NT2/D1 (cell line): Measurements from ENCODE around the gene ANKRD13D.
"Not testable (repeated sequence)": the region's sequence is repeated elsewhere in the genome, so short reads cannot be mapped to it uniquely, and the experiment has no call there.

Experiments
- DNase-seq: peaks from one replicate; pipeline ENCODE4 v3.0.0-alpha.2; 2011; ENCODE audit warnings: low read depth, low spot score
- H3K27me3 ChIP-seq: 2 replicates; pipeline ENCODE4 v1.6.0; 2011; ENCODE audit warnings: mild to moderate bottlenecking; ENCODE audit not compliant: insufficient read length, insufficient read depth
- H3K36me3 ChIP-seq: 2 replicates; pipeline ENCODE4 v1.6.1; 2011; ENCODE audit warnings: mild to moderate bottlenecking, low read length, mixed read lengths; ENCODE audit not compliant: insufficient read depth, insufficient read length
- H3K4me1 ChIP-seq: 2 replicates; pipeline ENCODE4 v1.5.1; 2011; ENCODE audit not compliant: insufficient read depth, insufficient read length
- H3K4me3 ChIP-seq: 2 replicates; pipeline ENCODE4 v1.5.1; 2011; ENCODE audit warnings: low read depth; ENCODE audit not compliant: insufficient read length
- H3K9ac ChIP-seq: 2 replicates; pipeline ENCODE4 v1.6.0; 2011; ENCODE audit warnings: low read depth; ENCODE audit not compliant: insufficient read length
- H3K9me3 ChIP-seq: 2 replicates; pipeline ENCODE4 v1.5.1; 2011; ENCODE audit warnings: mild to moderate bottlenecking, low read length; ENCODE audit not compliant: insufficient read depth
- SUZ12 ChIP-seq: IDR thresholded peaks from 2 replicates; pipeline ENCODE4 v1.6.1; 2011; ENCODE audit not compliant: insufficient read length, insufficient read depth; ENCODE audit errors: extremely low read depth
- YY1 ChIP-seq: IDR thresholded peaks from 2 replicates; pipeline ENCODE4 v1.6.1; 2011; ENCODE audit not compliant: insufficient read length, insufficient read depth
- ZNF274 ChIP-seq: IDR thresholded peaks from 2 replicates; pipeline ENCODE4 v1.6.1; 2011; ENCODE audit warnings: mild to moderate bottlenecking, low read depth, low read length

Gene ANKRD13D

DNA sequence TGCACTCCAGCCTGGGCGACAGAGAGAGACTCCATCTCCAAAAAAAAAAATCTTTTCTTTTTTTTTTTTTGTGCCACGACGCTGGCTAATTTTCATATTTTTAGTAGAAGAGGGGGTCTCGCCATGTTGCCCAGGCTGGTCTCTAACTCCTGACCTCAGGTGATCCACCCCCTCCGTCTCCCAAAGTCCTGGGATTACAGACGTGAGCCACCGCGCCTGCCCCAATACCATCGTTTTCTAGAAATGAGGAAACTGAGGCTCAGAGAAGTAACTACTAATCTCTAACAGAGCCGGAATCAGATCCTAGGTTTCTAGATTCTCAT, 27.7 kb downstream of the ANKRD13D start:
- Histone ChIP-seq H3K4me3 (peak overlapping the region; percentile 71), H3K9ac (peak overlapping the region; percentile 93), H3K36me3 (peaks cover 5% of the 10 kb centered on the region), H3K27me3 (peaks cover 36% of the 10 kb centered on the region), H3K9me3 (no peaks in the 10 kb centered on the region), H3K4me1 (peaks cover 3% of the 10 kb centered on the region)
- DNase-seq = no peak
- no peak for TF ChIP-seq YY1
- TF ChIP-seq ZNF274 = no peak
- no peak for TF ChIP-seq SUZ12

DNA sequence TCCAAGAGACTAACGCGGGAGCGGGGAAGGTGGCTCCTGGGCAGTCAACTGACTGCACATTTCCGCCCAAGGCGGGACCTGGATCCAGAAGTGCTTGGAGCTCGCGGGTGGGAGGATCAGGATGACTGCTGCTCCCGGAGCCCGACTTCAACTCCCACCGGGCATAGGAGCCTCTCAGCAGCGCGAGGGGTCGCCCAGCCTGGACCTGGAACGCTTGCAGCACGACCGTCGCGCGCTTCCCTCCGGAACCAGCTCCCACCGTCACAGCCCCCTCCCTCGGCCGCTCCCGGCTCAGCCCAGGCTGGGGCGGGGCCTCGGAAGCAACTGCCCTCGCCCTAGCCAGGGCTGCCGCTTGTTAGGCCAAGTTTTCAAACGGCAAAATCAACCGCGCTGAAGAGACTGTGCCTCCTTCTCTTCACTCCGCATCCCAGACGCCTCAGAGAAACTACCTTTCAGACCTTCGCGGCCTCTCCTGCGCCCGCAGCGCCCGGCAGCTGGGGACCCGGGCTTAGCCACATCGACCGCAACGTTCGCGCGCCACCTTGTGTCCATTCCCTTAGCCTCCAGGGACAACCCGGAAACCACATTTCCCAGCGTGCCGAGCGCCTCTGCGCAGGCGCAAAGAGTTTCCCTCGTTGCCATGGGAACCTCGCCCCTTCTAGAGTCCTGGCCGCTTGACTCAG, 28.2 kb downstream of the ANKRD13D start:
- Histone ChIP-seq H3K4me3 (peak overlapping the region; percentile 71), H3K4me1 (peaks cover 3% of the 10 kb centered on the region), H3K9me3 (no peaks in the 10 kb centered on the region), H3K9ac (peak overlapping the region; percentile 93), H3K27me3 (peaks cover 36% of the 10 kb centered on the region), H3K36me3 (peaks cover 3% of the 10 kb centered on the region)
- DNase-seq = peak; percentile 98
- TF ChIP-seq YY1 (peak; percentile 23), SUZ12 (no peak), ZNF274 (no peak)

DNA sequence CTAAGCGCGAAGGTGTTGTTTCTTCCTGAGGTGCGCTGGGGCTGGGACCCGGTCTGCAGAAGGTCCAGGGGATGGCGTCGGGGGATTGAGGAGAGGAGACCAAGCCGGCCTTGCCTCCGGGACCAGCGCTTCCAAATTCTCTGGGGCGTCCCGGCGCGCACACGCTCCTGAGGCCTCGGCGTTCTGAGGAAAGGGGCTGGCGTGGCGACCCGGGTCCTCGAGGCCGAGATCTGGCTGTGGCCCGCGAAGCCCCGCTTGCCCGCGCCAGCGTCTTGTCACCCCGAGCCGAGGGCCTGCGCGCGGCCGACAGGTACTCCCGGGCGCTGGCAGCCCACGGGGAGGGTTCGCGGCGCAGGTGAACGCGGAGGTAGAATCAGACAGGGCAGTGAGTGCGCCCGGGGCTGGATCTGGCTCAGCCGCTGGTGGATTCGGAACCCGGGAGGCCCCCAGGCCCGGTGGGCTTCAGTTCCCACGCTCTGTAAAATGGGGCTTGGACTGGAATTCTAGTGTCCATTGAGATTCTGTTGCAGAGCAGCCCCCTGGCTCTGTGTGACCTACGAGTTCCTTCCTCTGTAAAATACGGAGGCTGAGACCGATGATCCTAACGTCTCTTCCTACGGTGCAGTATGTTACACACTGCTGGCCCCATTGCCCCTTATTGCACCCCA, 28.9 kb downstream of the ANKRD13D start:
- H3K9ac ChIP-seq = peak overlapping the region; percentile 93
- no peak for TF ChIP-seq YY1
- TF ChIP-seq ZNF274 = no peak
- peak; percentile 66 for TF ChIP-seq SUZ12

GRCh38 chr11:67318876-67319275, 29.8 kb downstream of the ANKRD13D start:
- H3K9me3 ChIP-seq, H3K36me3 ChIP-seq, DNase-seq, H3K4me3 ChIP-seq, H3K4me1 ChIP-seq, H3K9ac ChIP-seq: not testable (repeated sequence)
- peaks cover 36% of the 10 kb centered on the region for H3K27me3 ChIP-seq

More for the DNA sequence above, 28.9 kb downstream of the ANKRD13D start:
- H3K9me3 ChIP-seq = no peaks in the 10 kb centered on the region
- peaks cover 3% of the 10 kb centered on the region for H3K4me1 ChIP-seq
- peaks cover 3% of the 10 kb centered on the region for H3K36me3 ChIP-seq
- H3K27me3 ChIP-seq = peaks cover 36% of the 10 kb centered on the region
- DNase-seq = no peak
- H3K4me3 ChIP-seq = peak overlapping the region; percentile 71

DNA sequence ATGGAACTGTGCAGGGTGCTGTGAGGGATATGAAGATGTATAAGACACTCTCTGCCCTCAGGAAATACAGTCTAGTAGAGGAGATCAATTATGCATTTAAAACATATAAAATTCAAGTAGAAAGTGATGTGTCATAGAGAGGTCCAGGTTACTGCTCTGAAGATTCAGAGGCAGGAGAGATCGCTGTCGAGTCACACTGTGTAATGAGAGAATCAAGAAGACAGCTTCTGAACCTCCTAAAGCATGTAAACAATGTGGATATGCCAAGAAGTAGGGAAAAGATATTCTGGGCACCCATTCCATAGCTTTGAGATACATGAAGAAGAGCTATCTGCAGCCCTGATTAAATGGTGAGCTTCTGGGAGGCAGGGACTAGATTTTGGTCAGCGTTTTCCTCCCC, 30.9 kb downstream of the ANKRD13D start:
- Histone ChIP-seq H3K9me3 (no peaks in the 10 kb centered on the region), H3K9ac (no peak overlapping the region), H3K27me3 (peaks cover 36% of the 10 kb centered on the region), H3K4me1 (peaks cover 3% of the 10 kb centered on the region), H3K4me3 (no peak overlapping the region), H3K36me3 (peaks cover 3% of the 10 kb centered on the region)
- TF ChIP-seq YY1 = no peak
- no peak for DNase-seq

- Histone ChIP-seq H3K27me3 (peaks cover 36% of the 10 kb centered on the region), H3K9me3 (no peaks in the 10 kb centered on the region), H3K4me3 (no peak overlapping the region), H3K36me3 (peaks cover 3% of the 10 kb centered on the region), H3K9ac (no peak overlapping the region), H3K4me1 (peaks cover 2% of the 10 kb centered on the region)
- no peak for DNase-seq
- TF ChIP-seq SUZ12 = no peak
- no peak for TF ChIP-seq ZNF274
These were observed 31.6 kb downstream of the ANKRD13D start for GRCh38 chr11:67320691-67321090.

DNA sequence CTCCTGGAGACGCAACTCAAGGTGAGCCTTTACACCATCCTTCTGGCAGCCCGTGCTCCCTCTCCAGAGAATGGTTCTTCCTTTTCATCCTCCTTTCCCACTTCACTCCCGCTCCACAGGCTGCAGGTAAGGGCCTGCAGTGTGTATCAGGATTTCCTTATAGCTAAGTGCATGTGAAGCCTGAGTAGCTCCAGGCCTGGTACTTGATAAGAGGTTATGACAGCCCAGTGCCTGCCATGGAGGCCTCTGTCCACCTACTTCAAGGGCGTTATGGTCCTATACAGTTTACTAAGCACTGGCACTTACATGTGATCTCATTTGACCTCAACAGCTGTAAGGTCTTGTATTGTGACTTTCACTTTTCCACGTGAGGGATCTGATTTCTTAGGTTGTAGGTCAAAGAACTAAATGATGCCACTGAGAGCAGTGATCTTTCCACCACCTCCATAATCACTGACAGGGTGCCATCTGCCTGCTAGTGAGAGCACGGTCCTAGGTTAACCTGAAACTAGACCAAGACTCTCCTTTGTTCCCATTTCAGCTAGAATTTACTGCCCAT, 32.3 kb downstream of the ANKRD13D start:
- DNase-seq = no peak
- peaks cover 36% of the 10 kb centered on the region for H3K27me3 ChIP-seq
- no peak overlapping the region for H3K9ac ChIP-seq
- peaks cover 3% of the 10 kb centered on the region for H3K36me3 ChIP-seq
- no peak overlapping the region for H3K4me3 ChIP-seq
- TF ChIP-seq SUZ12 (no peak), ZNF274 (no peak), YY1 (no peak)
- no peaks in the 10 kb centered on the region for H3K4me1 ChIP-seq
- no peaks in the 10 kb centered on the region for H3K9me3 ChIP-seq
